ENCODE results near the gene PABPN1. TPM values are rescaled to one million over a fixed set of nuclear protein-coding genes. Genes with fewer than 3 reads are reported as not detected.

Gene PABPN1
- total RNA-seq, 4 donors from 2014 or later = 8.5 to 174 (median 49.4) TPM

GRCh38 chr14:23294734-23295561 is 26.3 kb upstream of the PABPN1 start:
- peak overlapping the region in 1 of 2 donors; percentile 36 for H3K27ac ChIP-seq
- no peaks in the 10 kb centered on the region for H3K27me3 ChIP-seq
- peak in 1 of 2 donors; percentile 40 for DNase-seq
- peaks cover 0 to 5% of the 10 kb centered on the region in 2 donors for H3K4me1 ChIP-seq
- no peak overlapping the region for H3K4me3 ChIP-seq
- H3K9me3 ChIP-seq = no peaks in the 10 kb centered on the region
- intact Hi-C loops (cut with DNase I; ENCODE audit: low total_unique reads) = no loop called here
- TF ChIP-seq, protein P1, sequence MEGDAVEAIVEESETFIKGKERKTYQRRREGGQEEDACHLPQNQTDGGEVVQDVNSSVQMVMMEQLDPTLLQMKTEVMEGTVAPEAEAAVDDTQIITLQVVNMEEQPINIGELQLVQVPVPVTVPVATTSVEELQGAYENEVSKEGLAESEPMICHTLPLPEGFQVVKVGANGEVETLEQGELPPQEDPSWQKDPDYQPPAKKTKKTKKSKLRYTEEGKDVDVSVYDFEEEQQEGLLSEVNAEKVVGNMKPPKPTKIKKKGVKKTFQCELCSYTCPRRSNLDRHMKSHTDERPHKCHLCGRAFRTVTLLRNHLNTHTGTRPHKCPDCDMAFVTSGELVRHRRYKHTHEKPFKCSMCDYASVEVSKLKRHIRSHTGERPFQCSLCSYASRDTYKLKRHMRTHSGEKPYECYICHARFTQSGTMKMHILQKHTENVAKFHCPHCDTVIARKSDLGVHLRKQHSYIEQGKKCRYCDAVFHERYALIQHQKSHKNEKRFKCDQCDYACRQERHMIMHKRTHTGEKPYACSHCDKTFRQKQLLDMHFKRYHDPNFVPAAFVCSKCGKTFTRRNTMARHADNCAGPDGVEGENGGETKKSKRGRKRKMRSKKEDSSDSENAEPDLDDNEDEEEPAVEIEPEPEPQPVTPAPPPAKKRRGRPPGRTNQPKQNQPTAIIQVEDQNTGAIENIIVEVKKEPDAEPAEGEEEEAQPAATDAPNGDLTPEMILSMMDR (IDR thresholded peaks at IDR 0.05) = peak; percentile 49 to 85 (median 66)
- TF ChIP-seq POLR2A (IDR thresholded peaks at IDR 0.05) = no peak
- no peaks in the 10 kb centered on the region for H3K36me3 ChIP-seq

GRCh38 chr14:23296012-23296777 is 25.1 kb upstream of the PABPN1 start:
- no peak for DNase-seq
- Histone ChIP-seq H3K9me3 (no peaks in the 10 kb centered on the region), H3K4me3 (no peak overlapping the region), H3K27me3 (no peaks in the 10 kb centered on the region), H3K27ac (no peak overlapping the region), H3K36me3 (no peaks in the 10 kb centered on the region), H3K4me1 (peaks cover 5% of the 10 kb centered on the region in 2 donors)
- intact Hi-C loops (cut with DNase I; ENCODE audit: low total_unique reads) = no loop called here
- TF ChIP-seq, protein P1 (IDR thresholded peaks at IDR 0.05) = no peak
- TF ChIP-seq POLR2A (IDR thresholded peaks at IDR 0.05) = no peak

- intact Hi-C loops (cut with DNase I; ENCODE audit: low total_unique reads) = no loop called here
Observed at GRCh38 chr14:23297096-23297495, 24.2 kb upstream of the PABPN1 start.

DNA sequence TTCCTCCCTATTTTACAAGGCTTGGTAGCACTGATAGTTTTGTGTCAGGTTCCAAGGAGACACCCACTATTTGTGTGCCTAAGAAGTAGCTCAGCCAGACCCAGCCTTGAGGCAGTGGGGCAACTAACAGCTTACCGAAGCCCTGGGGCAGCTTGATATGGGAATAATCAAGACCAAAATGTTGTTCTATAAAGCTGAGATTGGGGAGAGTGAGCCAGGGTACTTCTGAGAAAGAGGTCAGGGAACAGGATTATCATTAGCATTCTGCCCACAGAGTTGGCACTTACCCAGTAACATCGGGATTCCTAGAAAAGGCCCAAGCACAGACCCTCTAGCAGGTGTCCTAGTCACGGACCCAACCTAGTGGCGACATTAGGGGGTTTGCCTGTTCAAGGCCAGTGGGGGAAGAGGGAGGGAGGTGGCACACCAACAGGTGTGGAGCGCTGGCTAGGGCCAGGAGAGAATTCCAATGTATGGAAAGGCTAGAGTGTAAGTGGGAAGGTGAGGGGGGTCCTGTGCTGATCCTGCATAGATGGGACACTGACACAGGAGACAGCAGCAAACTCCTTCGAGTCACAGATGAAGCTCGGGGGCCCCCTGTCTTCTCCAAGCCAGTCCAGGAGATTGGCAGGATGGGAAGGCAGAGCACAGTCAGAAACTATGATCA is 23.5 kb upstream of the PABPN1 start:
- Histone ChIP-seq H3K9me3 (no peaks in the 10 kb centered on the region), H3K36me3 (no peaks in the 10 kb centered on the region), H3K27ac (no peak overlapping the region), H3K4me3 (no peak overlapping the region), H3K27me3 (no peaks in the 10 kb centered on the region), H3K4me1 (peaks cover 5% of the 10 kb centered on the region in 2 donors)
- DNase-seq = no peak
- no peak for TF ChIP-seq POLR2A (IDR thresholded peaks at IDR 0.05)
- TF ChIP-seq, protein P1 (IDR thresholded peaks at IDR 0.05) = no peak
- intact Hi-C loops (cut with DNase I; ENCODE audit: low total_unique reads) = no loop called here

More at GRCh38 chr14:23297096-23297495, 24.2 kb upstream of the PABPN1 start:
- TF ChIP-seq, protein P1 (IDR thresholded peaks at IDR 0.05) = no peak
- TF ChIP-seq POLR2A (IDR thresholded peaks at IDR 0.05) = no peak
- peaks cover 5% of the 10 kb centered on the region in 2 donors for H3K4me1 ChIP-seq
- H3K9me3 ChIP-seq = no peaks in the 10 kb centered on the region
- DNase-seq = no peak
- no peak overlapping the region for H3K27ac ChIP-seq
- no peaks in the 10 kb centered on the region for H3K36me3 ChIP-seq
- H3K4me3 ChIP-seq = no peak overlapping the region
- no peaks in the 10 kb centered on the region for H3K27me3 ChIP-seq

Measured in uterus (tissue), 4 donors.